ENCODE data around the gene SLC34A1.

The SLC34A1 gene, protein sequence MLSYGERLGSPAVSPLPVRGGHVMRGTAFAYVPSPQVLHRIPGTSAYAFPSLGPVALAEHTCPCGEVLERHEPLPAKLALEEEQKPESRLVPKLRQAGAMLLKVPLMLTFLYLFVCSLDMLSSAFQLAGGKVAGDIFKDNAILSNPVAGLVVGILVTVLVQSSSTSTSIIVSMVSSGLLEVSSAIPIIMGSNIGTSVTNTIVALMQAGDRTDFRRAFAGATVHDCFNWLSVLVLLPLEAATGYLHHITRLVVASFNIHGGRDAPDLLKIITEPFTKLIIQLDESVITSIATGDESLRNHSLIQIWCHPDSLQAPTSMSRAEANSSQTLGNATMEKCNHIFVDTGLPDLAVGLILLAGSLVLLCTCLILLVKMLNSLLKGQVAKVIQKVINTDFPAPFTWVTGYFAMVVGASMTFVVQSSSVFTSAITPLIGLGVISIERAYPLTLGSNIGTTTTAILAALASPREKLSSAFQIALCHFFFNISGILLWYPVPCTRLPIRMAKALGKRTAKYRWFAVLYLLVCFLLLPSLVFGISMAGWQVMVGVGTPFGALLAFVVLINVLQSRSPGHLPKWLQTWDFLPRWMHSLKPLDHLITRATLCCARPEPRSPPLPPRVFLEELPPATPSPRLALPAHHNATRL

DNA sequence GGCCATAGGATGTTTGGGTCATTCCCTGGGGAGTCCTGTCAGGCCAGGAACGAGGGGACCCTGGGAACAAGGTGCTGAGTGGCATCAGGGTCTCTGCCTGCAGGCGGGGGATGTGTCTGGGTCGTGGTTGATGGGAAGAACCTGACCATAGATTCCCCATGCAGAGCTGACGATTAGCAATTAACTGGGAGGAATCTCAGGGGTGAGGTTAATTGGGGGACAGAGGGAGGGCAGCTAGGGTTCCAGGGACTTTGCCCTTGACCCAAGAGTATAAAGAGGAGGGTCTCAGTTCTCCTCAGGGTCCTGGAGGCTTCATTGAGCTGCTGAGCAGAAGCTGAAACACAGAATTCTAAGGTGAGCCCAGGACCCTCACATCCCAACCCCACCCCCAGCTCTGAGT, at the start of gene SLC34A1:
Gene SLC34A1 (plus strand): TSS at position 301 of the 400 bp plus-strand sequence. CDS start 1,308 bp downstream, outside the sequence.
- TF ChIP-seq, protein P1, sequence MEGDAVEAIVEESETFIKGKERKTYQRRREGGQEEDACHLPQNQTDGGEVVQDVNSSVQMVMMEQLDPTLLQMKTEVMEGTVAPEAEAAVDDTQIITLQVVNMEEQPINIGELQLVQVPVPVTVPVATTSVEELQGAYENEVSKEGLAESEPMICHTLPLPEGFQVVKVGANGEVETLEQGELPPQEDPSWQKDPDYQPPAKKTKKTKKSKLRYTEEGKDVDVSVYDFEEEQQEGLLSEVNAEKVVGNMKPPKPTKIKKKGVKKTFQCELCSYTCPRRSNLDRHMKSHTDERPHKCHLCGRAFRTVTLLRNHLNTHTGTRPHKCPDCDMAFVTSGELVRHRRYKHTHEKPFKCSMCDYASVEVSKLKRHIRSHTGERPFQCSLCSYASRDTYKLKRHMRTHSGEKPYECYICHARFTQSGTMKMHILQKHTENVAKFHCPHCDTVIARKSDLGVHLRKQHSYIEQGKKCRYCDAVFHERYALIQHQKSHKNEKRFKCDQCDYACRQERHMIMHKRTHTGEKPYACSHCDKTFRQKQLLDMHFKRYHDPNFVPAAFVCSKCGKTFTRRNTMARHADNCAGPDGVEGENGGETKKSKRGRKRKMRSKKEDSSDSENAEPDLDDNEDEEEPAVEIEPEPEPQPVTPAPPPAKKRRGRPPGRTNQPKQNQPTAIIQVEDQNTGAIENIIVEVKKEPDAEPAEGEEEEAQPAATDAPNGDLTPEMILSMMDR (conservative IDR thresholded peaks at IDR 0.05; ENCODE audit: low read depth, low read length), result no peak
- H3K4me3 ChIP-seq (ENCODE audit: low read depth, low read length), result no peak within 1 kb of the TSS
- no peak for DNase-seq (ENCODE audit: low read depth)

DNA sequence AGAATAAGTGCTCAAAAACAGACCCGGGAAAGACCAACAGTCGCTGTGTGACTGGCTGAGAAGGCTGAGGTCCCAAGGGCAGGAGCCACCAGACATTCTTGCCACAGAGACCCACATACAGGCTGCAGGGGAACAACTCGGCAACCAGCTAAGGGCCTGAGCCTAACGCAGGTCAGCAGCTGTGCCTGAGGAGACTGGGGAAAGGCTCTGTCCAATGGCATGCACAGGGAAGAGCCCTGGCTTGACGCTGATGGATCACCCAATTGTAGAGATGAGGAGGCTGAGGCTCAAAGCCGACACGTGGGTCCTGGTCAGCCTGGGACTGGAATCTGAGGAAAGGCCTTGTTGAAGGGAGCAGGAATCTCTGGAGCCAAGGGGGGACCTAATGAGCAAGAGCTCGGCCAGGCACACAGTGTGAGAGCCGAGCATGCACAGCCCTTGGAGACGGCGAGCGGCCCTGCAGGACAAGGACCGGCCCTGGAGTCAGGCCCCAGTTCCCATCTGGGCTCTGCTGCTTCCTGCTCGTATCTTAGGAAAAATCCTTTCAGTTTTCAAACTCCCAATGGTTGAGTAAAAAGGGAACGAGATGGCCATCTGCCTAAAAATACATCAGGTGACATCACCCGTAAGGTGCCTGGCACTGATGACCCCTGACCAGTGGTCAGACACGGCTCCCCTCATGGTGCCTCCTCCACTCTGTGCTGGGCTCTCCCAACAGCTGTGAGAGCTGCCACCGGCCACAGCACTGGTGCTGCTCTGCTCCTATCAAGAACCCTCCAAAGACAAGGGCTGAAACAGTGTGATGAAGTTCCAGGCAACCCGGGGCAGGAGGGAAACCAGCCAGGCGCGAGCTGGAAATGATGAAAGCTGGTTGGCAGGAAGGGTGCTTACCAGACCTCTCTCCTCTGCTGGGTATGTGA, 49.2 kb upstream of the SLC34A1 start:
- no peak for DNase-seq (ENCODE audit: low read depth)
- H3K4me3 ChIP-seq (ENCODE audit: low read depth, low read length), result no peak overlapping the region

DNA sequence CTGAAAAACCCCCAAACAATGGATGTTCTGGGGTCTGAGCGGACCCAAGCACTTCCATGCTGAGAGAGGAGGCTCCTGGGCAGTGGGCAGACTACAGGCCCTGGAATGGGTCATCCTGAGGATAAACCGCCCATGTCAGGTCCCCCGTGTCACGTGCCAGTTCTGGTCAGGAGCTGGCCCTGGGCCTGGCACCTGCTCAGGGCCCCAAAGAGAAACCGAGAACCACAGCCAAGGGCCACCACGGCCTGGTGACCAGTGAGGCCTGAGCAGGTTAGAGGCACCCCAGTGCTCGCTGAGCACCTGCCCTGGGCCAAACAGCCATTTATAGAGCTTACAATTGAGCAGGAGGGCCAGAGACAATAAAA, 48.6 kb upstream of the SLC34A1 start:
- DNase-seq (ENCODE audit: low read depth), result no peak
- H3K4me3 ChIP-seq (ENCODE audit: low read depth, low read length), result no peak overlapping the region
- TF ChIP-seq, protein P1 (conservative IDR thresholded peaks at IDR 0.05; ENCODE audit: low read depth, low read length), result no peak

More for the DNA sequence above, 49.2 kb upstream of the SLC34A1 start:
- TF ChIP-seq, protein P1 (conservative IDR thresholded peaks at IDR 0.05; ENCODE audit: low read depth, low read length), result no peak

DNA sequence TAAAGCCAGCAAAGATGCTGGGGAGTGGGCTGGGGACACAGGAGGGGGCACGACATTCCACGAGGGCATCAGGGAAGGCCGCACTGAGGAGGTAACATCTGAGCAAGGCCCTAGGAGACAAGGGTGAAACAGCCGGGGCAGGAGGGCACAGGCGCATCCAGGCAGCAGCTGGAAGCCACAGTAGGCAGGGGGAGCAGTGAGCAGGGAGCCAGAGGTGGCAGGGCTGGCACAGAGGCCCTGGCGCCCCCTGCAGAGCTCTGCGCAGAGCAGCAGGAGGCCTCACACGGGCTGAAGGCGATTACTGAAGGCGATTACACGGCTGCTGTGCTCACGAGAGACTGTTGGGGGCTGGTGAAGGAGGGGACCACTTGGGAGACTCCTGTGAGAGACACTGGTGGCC, 48.1 kb upstream of the SLC34A1 start:
- DNase-seq (ENCODE audit: low read depth), result no peak
- TF ChIP-seq, protein P1 (conservative IDR thresholded peaks at IDR 0.05; ENCODE audit: low read depth, low read length), result peak; percentile 17
- H3K4me3 ChIP-seq (ENCODE audit: low read depth, low read length), result no peak overlapping the region

DNA sequence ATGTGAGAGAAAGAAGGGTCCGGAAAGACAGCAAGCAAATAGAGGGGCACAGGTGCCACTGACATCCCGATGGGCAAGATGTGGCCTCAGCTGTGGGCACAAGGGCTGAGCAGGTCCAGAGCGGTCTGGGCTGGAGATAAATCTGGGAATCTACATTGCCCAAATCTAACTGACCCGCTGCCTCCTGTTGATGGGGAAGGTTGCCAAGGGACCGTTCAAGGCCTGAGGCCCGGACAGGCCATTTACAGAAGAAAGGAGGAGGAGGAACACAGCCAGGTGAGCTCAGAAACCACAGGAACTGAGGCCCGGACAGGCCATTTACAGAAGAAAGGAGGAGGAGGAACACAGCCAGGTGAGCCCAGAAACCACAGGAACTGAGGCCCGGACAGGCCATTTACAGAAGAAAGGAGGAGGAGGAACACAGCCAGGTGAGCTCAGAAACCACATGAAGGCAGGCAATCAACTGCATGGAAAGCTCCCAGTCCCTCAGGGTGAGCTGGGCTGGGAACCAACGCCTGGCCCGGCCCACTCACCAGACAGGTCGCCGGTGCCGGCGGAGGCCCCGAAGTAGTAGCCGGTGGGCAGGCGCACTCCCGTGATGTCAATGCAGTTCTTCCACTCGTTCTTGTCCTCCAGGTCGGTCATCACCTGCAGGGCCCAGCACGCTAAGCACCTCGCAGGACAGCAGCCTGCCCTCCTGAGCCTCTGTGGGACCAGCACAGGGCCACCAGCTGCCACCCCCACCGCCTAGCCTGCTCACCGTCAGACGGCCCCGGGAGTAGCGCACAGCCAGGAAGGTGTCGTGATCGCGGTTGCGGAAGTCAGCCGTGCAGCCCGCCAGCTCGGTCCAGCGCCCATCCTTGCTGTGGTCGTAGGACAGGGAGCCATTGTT, 47.4 kb upstream of the SLC34A1 start:
- no peak overlapping the region for H3K4me3 ChIP-seq (ENCODE audit: low read depth, low read length)
- no peak for DNase-seq (ENCODE audit: low read depth)
- TF ChIP-seq, protein P1 (conservative IDR thresholded peaks at IDR 0.05; ENCODE audit: low read depth, low read length), result no peak

Data from choroid plexus epithelial cell (primary cell).